GM19463 (cell line): ENCODE measurements around the gene CD27.
A peak's percentile ranks its signal among the peaks of the same experiment; 100 is the strongest.
"Not testable (repeated sequence)": the region's sequence is repeated elsewhere in the genome, so short reads cannot be mapped to it uniquely, and the experiment has no call there.

ENCODE experiments used
- ATAC-seq: cut with Tn5 transposase; IDR thresholded peaks from one replicate; pipeline ENCODE4 v1.9.1; 2021; ENCODE audit warnings: mild to moderate bottlenecking, moderate library complexity; ENCODE audit not compliant: unreplicated experiment

CD27 gene

GRCh38 chr12:6444704-6445688 lies at the start of gene CD27:
Gene CD27 (plus strand): TSS chr12:6444955. CDS start chr12:6445096, 141 bp downstream.
- ATAC-seq: no peak

- ATAC-seq: no peak
These were observed 48.7 kb upstream of the CD27 start for GRCh38 chr12:6396031-6396430.

- no peak for ATAC-seq
These were observed 44.7 kb upstream of the CD27 start for GRCh38 chr12:6399884-6400644.

GRCh38 chr12:6404390-6404789 lies 40.4 kb upstream of the CD27 start:
- no peak for ATAC-seq

GRCh38 chr12:6405963-6406362 lies 38.8 kb upstream of the CD27 start:
- no peak for ATAC-seq

- no peak for ATAC-seq
These were observed 37.4 kb upstream of the CD27 start for GRCh38 chr12:6407236-6407954.

GRCh38 chr12:6416596-6416995 lies 28.2 kb upstream of the CD27 start:
- no peak for ATAC-seq

- ATAC-seq: no peak
These were observed 26.0 kb upstream of the CD27 start for GRCh38 chr12:6418796-6419195.

- ATAC-seq: no peak
These were observed 24.4 kb upstream of the CD27 start for GRCh38 chr12:6420364-6420763.

- no peak for ATAC-seq
These were observed 21.3 kb upstream of the CD27 start for GRCh38 chr12:6423267-6424007.

GRCh38 chr12:6424008-6424347 lies 20.8 kb upstream of the CD27 start:
- ATAC-seq: no peak

- ATAC-seq: no peak
These were observed 19.9 kb upstream of the CD27 start for GRCh38 chr12:6424866-6425265.

GRCh38 chr12:6425590-6426531 lies 18.9 kb upstream of the CD27 start:
- ATAC-seq: no peak

- ATAC-seq: peak; percentile 65
These were observed 17.7 kb upstream of the CD27 start for GRCh38 chr12:6426882-6427671.

- not testable (repeated sequence) for ATAC-seq
These were observed 17.0 kb upstream of the CD27 start for GRCh38 chr12:6427796-6428195.

- no peak for ATAC-seq
These were observed 16.4 kb upstream of the CD27 start for GRCh38 chr12:6428326-6428725.

- no peak for ATAC-seq
These were observed 14.4 kb upstream of the CD27 start for GRCh38 chr12:6430124-6430989.

GRCh38 chr12:6432991-6433390 lies 11.8 kb upstream of the CD27 start:
- no peak for ATAC-seq
